Activated CD4-positive, alpha-beta T cell treated with anti-CD3 and anti-CD28 coated beads, Interleukin-2, amount 50 U/mL, for 4 hours (primary cell): Measurements from ENCODE around the gene FBLN5.
"Not testable (repeated sequence)": the region's sequence is repeated elsewhere in the genome, so short reads cannot be mapped to it uniquely, and the experiment has no call there.

Source experiments
- DNase-seq, 2 experiments: peaks; one replicate each; pipeline ENCODE4 v3.0.0-alpha.2; 2020

FBLN5 gene

GRCh38 chr14:91904483-91904882, 43.0 kb downstream of the FBLN5 start:
- DNase-seq, result no peak

- no peak for DNase-seq
Observed at GRCh38 chr14:91903070-91903469, 44.4 kb downstream of the FBLN5 start.

- DNase-seq, result no peak
Observed at GRCh38 chr14:91902336-91902735, 45.2 kb downstream of the FBLN5 start.

GRCh38 chr14:91901449-91902226, 45.9 kb downstream of the FBLN5 start:
- no peak for DNase-seq

GRCh38 chr14:91899806-91900205, 47.7 kb downstream of the FBLN5 start:
- no peak for DNase-seq

GRCh38 chr14:91899213-91899612, 48.3 kb downstream of the FBLN5 start:
- DNase-seq, result no peak

- no peak for DNase-seq
Observed at GRCh38 chr14:91898372-91898771, 49.1 kb downstream of the FBLN5 start.

- not testable (repeated sequence) for DNase-seq
Observed at GRCh38 chr14:91897716-91898115, 49.8 kb downstream of the FBLN5 start.

GRCh38 chr14:91897106-91897701, 50.3 kb downstream of the FBLN5 start:
- no peak for DNase-seq

- no peak for DNase-seq
Observed at GRCh38 chr14:91896419-91896818, 51.1 kb downstream of the FBLN5 start.

GRCh38 chr14:91893669-91894068, 53.8 kb downstream of the FBLN5 start:
- DNase-seq, result no peak

GRCh38 chr14:91893007-91893406, 54.5 kb downstream of the FBLN5 start:
- no peak for DNase-seq

- no peak for DNase-seq
Observed at GRCh38 chr14:91891721-91892220, 55.7 kb downstream of the FBLN5 start.

- DNase-seq, result no peak
Observed at GRCh38 chr14:91891101-91891500, 56.4 kb downstream of the FBLN5 start.

- DNase-seq, result no peak
Observed at GRCh38 chr14:91890291-91890749, 57.2 kb downstream of the FBLN5 start.

GRCh38 chr14:91889477-91890211, 57.9 kb downstream of the FBLN5 start:
- no peak for DNase-seq

- DNase-seq, result no peak
Observed at GRCh38 chr14:91888641-91889476, 58.6 kb downstream of the FBLN5 start.

- no peak for DNase-seq
Observed at GRCh38 chr14:91886961-91887360, 60.5 kb downstream of the FBLN5 start.

GRCh38 chr14:91885839-91886238, 61.7 kb downstream of the FBLN5 start:
- no peak for DNase-seq

- no peak for DNase-seq
Observed at GRCh38 chr14:91885113-91885712, 62.3 kb downstream of the FBLN5 start.

GRCh38 chr14:91884664-91885063, 62.8 kb downstream of the FBLN5 start:
- DNase-seq, result no peak

GRCh38 chr14:91883753-91884152, 63.7 kb downstream of the FBLN5 start:
- DNase-seq, result no peak
